GM19193 (cell line): ENCODE data around the gene KRT4.

ENCODE experiments used
- POLR2A ChIP-seq: IDR thresholded peaks from 4 replicates; pipeline ENCODE4 v1.6.1; 2011; ENCODE audit not compliant: insufficient read depth, insufficient read length; ENCODE audit errors: extremely low read depth

Gene KRT4

GRCh38 chr12:52796839-52797528 is 16.9 kb downstream of the KRT4 start:
- no peak for TF ChIP-seq POLR2A

DNA sequence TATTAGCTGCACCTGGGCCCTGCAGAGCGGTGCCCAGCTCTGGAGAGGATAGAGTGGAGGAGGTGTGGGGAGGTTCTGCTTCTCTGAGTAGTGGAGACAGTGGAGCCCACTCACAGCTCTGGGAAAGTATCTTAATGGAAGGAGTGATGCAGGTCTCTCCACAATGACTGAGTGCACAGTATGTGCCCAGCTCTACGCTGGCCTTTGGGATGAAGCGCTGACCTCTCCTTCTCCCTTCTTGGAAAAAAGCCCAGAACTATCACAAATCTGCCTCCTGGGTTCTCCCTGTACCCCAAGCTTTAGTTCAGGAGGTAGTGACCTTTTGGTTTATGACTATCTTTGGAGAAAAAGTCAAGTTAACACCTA is 17.5 kb downstream of the KRT4 start:
- no peak for TF ChIP-seq POLR2A

- TF ChIP-seq POLR2A, result no peak
Observed at GRCh38 chr12:52795694-52796428, 18.1 kb downstream of the KRT4 start, which contains the start of gene KRT3. Gene KRT3 (minus strand): TSS chr12:52796117. CDS start chr12:52796042, 75 bp downstream.

- TF ChIP-seq POLR2A, result no peak
Observed at GRCh38 chr12:52794479-52795331, 19.2 kb downstream of the KRT4 start.

DNA sequence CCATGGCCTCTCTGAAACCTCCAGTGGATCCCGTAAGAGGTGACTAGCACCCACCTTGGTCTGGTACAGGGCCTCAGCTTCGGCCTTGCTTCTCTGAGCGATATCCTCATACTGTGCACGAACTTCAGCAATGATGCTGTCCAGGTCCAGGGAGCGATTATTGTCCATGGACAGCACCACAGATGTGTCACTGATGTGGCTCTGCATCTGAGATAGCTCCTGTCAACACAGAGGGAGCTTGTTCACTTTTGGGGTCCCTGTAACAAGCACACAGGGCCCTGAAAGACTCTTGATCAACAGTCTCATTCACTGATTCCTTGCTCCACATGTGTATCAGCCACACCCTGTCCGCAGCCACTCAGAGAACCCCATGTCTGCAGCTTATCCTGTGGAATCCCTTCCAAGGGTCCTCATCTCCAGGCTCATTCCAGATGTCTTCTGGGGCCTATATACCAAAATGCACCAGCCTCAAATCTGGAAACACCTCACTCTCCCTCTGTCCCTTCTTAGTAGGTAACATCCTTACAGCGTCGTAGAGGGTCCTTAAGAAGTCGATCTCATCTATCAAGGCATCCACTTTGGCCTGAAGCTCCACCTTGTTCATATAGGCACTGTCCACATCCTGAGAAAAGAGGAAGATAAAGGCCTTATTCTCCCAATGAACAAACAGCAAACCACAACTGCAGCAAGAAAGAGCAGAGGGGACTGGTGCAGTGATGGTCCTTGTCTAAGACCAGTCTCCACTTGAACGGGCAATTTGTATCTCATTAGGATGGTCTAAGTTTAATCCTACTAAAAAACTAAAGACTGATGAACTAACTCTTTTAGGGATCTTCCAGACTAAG is 21.5 kb downstream of the KRT4 start:
- no peak for TF ChIP-seq POLR2A

DNA sequence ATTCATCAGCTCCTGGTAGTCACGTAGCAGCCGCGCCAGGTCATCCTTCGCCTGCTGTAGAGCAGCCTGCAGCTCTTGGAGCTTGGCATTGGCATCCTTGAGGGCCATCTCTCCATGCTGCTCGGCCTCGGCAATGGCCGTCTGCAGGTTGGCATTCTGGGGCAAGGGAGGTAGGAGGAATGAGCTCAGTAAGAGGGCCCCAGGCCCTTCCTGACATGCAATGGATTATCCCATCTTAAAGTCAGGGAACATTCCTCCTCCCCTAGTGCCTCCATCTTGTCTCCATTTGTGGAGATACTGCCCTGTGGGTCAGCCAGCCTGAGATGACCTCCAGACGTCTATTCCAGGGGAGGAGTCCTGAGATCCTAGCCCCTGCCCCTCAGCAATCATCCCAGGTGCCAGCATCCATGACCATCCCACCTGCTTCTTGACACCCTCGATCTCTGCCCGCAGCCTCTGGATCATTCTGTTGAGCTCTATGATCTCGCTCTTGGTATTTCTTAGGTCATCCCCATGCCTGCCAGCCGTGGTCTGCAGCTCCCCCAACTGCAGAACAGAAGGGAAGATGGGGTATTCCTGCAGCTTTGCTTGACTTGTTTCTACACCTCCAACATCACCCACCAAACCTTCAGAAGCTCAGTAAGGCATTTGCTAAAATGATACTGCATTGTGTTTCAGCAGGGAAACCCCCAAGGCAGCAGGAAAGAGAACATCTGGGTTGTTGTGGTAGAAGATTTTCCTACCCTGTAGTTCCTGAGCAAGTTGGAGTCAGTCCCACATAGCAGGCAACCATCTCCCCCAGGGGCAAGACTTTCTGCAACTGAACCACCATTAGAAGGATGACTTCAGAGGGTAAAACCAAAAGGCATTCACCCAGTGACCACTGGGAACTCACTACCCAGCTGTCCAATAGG is 22.4 kb downstream of the KRT4 start:
- no peak for TF ChIP-seq POLR2A

DNA sequence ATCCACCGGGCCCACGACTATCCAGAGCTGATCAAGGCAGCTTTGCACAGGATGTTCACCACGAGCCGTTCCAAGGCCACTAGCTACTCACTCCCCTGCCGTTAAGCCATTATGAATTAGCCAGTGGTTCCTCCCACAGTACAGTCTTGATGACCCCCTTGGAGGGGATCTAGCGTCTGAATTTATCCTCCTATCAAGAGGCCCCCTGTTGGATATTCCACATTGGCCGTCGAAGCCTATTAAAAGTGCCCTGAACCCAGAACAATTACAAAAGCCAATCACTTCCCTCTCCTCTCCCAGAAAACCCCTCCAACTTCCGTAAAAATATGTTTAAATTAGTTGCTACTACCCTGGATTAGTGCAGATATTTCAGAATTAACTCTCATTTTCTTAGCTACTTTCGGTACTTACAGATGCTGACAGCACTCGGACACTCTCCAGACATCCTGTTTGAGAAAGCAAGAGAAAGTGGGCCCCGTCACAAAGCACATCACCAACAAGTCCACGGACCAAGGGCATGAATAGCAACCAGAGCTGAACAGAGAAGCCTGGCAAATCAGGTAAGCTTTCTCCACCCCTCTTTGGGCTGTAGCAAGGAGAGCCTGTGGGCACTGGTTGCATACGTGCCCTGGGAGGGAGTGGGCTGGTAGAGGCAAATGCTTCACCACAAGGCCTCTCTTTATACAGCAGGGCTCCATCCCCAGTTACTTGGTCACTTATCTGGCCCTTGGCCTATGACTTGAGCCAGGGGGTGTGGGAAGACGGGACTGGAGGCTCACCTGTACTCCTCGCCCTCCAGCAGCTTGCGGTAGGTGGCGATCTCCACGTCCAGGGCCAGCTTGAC is 23.3 kb downstream of the KRT4 start:
- TF ChIP-seq POLR2A, result no peak

DNA sequence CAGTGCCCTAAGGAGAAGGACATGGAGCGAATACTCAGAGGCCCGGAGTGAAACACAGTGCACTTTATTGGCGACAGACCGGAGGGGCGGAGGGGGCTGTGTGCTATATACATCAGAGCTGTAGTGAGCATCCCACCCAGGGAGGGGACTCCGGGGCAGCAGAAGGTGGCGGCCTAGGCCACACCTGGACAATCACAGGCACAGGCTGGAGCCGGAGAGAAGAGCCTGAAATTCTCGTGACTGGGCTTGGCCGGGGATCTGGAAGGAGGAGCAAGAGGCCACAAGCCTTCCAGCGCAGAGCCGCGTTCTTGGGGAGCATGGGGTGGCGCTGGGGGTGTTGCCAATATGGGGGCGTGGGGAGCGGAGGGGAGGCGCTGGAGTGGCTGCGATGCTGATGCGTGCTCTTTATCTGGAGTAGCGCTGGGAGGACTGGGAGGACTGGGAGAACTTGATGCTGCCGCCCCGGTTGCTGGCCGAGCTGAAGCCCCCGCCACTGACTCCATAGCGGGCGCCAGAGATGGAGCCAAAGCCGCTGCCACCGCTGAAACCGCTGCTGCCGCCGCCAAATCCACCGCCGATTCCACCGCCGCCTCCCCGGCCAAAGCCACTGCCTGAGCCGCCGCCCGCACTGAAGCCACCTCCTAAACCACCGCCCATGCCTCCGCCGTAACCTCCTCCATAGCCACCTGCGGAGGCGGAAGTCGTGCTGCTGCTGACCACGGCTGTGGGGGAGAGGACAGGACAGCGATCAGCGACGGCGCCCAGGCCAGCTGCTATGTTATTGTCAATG is 24.1 kb downstream of the KRT4 start:
- TF ChIP-seq POLR2A, result no peak

DNA sequence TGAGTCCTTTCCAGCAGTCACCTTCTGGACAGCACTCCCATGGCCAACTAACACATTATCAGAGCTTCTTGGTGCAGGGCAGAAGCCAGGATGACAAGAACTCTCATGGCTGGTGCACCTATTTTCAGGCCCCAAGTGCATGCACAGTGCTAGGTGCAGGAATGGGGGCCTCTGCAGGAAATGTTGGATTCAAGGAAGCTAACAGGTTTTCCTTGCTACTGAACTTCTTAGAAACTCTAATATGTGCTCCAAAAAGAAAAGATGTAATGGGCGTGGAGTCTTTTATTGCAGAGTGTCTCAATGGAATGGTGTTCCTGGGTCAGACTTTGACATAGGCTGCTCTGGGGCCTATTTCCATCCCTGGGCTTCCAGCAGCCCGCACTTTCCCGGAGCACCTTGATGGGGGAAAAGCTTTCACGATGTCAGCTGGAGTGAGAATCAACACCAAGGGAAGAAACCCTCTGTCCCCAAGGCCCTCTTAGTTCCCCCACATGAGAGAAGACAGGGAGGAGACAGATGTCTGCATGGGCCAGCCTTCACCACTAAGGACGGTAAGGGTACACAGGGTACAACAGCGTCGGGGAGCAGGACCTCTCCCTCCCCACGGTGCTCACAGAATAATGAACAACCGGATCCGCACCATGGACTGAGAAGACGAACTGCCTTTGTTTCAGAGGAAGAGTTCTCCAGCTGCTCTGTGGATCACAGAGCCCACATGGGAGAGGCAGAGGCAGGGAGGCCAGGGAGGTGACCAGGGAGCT is 24.9 kb downstream of the KRT4 start:
- no peak for TF ChIP-seq POLR2A

DNA sequence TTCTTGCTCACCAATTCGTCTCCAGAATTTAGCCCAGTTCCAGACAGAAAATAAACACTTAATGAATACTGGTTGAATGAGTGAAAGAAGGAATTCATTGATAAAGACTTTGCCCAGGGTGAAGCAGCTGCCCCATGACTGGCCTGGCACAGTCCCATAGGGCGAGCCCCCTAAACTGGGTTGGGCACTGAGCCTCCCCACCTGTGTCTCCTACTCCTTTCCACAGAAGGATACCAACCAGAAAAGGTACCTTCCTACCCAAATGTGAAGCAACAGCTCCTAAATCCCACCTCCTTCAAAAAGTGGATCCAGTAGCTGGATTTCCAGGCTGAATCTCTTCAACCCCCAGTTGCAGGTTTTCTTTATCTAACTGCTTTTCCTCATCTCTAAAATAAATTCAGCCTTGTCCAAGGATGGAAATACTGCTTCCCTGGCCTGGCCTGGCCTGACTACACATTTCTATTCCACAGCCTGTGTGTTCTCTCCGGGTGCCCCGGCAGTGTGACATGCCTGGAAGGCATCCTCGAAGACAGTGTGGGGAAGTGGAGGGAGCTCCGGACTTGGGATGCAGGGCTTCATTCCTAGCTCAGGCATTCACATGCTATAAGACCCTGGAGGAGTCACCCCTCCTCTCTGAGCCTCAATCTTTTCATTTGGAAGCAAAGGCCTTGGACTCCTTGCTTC is 25.6 kb downstream of the KRT4 start:
- no peak for TF ChIP-seq POLR2A
